WTC11 (cell line): ENCODE results near the gene TIMELESS. TPM values are rescaled to one million over a fixed set of nuclear protein-coding genes. Genes with fewer than 3 reads are reported as not detected.

Source experiments
- ATAC-seq: fragments of 200-7000 bp; cut with Tn5 transposase; 2 replicates; pipeline ENCODE4 v1.10.0; 2021; ENCODE audit warnings: mild to moderate bottlenecking, moderate library complexity
- CTCF ChIA-PET: fragments of 300-600 bp; sonication (Branson Sonifier 250); formaldehyde crosslinking; loops from one replicate; lab custom pipeline; 2021; ENCODE audit warnings: antibody characterized with exemption; lab: Charles Lee
- POLR2A ChIA-PET: fragments of 350-600 bp; sonication (Branson Sonifier 250); formaldehyde crosslinking; loops from one replicate; lab custom pipeline; 2021; ENCODE audit warnings: antibody characterized with exemption; lab: Charles Lee
- DNase-seq: peaks from one replicate; pipeline ENCODE4 v3.0.0; 2021; ENCODE audit warnings: low spot score
- H3K27ac Mint-ChIP-seq: 2 replicates; pipeline ENCODE4 v1.8.0; 2021; ENCODE audit warnings: mixed read lengths
- H3K27me3 Mint-ChIP-seq: 2 replicates; pipeline ENCODE4 v1.8.0; 2021; ENCODE audit warnings: low read depth, mild to moderate bottlenecking, moderate library complexity, mixed read lengths
- H3K36me3 Mint-ChIP-seq: 2 replicates; pipeline ENCODE4 v1.8.0; 2021; ENCODE audit warnings: mixed read lengths
- H3K4me1 Mint-ChIP-seq: 2 replicates; pipeline ENCODE4 v1.8.0; 2022; ENCODE audit warnings: mixed read lengths
- H3K4me3 Mint-ChIP-seq: 2 replicates; pipeline ENCODE4 v1.8.0; 2021; ENCODE audit warnings: mild to moderate bottlenecking, moderate library complexity, mixed read lengths
- H3K9me3 Mint-ChIP-seq: 2 replicates; pipeline ENCODE4 v1.8.0; 2021; ENCODE audit warnings: mixed read lengths
- AFF4 ChIP-seq: sonication (generic); formaldehyde crosslinking; IDR thresholded peaks from 2 replicates; pipeline ENCODE4 v1.8.1; 2023; ENCODE audit warnings: mild to moderate bottlenecking, missing genetic modification reagents, borderline replicate concordance
- CREB1 ChIP-seq: sonication (generic); formaldehyde crosslinking; IDR thresholded peaks from 2 replicates; pipeline ENCODE4 v1.8.0; 2023; ENCODE audit warnings: mild to moderate bottlenecking, missing genetic modification reagents
- E2F4 ChIP-seq: sonication (generic); formaldehyde crosslinking; IDR thresholded peaks from 2 replicates; pipeline ENCODE4 v1.8.1; 2022; ENCODE audit warnings: low read depth, mild to moderate bottlenecking, moderate library complexity, missing genetic modification reagents, borderline replicate concordance
- ELF4 ChIP-seq: sonication (generic); formaldehyde crosslinking; IDR thresholded peaks from 2 replicates; pipeline ENCODE4 v1.8.1; 2022; ENCODE audit warnings: low read depth, mild to moderate bottlenecking, moderate library complexity, missing genetic modification reagents
- FOXP1 ChIP-seq: sonication (generic); formaldehyde crosslinking; IDR thresholded peaks from 2 replicates; pipeline ENCODE4 v1.8.0; 2022; ENCODE audit warnings: missing genetic modification reagents, mild to moderate bottlenecking, moderate library complexity, borderline replicate concordance
- FOXP4 ChIP-seq: sonication (generic); formaldehyde crosslinking; IDR thresholded peaks from 2 replicates; pipeline ENCODE4 v1.8.0; 2022; ENCODE audit warnings: mild to moderate bottlenecking, missing genetic modification reagents
- HMGXB4 ChIP-seq: sonication (generic); formaldehyde crosslinking; IDR thresholded peaks from 2 replicates; pipeline ENCODE4 v1.8.1; 2023; ENCODE audit warnings: mild to moderate bottlenecking, moderate library complexity, missing genetic modification reagents
- IRF1 ChIP-seq: sonication (generic); formaldehyde crosslinking; IDR thresholded peaks from 2 replicates; pipeline ENCODE4 v1.8.0; 2023; ENCODE audit warnings: missing genetic modification reagents
- IRF2 ChIP-seq: sonication (generic); formaldehyde crosslinking; IDR thresholded peaks from 2 replicates; pipeline ENCODE4 v1.8.0; 2022; ENCODE audit warnings: low read depth, missing genetic modification reagents, borderline replicate concordance
- MYBL2 ChIP-seq: sonication (generic); formaldehyde crosslinking; IDR thresholded peaks from 2 replicates; pipeline ENCODE4 v1.8.1; 2023; ENCODE audit warnings: mild to moderate bottlenecking, moderate library complexity, missing genetic modification reagents
- NR1H2 ChIP-seq: sonication (generic); formaldehyde crosslinking; IDR thresholded peaks from 2 replicates; pipeline ENCODE4 v1.9.0; 2021; ENCODE audit warnings: mild to moderate bottlenecking, moderate library complexity, missing genetic modification reagents
- NR3C1 ChIP-seq: sonication (generic); formaldehyde crosslinking; conservative IDR thresholded peaks from 2 replicates; pipeline ENCODE4 v1.8.1; 2023; ENCODE audit warnings: low read depth, mild to moderate bottlenecking, missing genetic modification reagents
- OVOL2 ChIP-seq: fragments of 250-450 bp; sonication (Bioruptor Pico); IDR thresholded peaks from 2 replicates; pipeline ENCODE4 v1.9.0; 2021; ENCODE audit warnings: mild to moderate bottlenecking, borderline replicate concordance
- SMAD4 ChIP-seq: sonication (generic); formaldehyde crosslinking; IDR thresholded peaks from 2 replicates; pipeline ENCODE4 v1.8.0; 2022; ENCODE audit warnings: mild to moderate bottlenecking, missing genetic modification reagents
- SOX15 ChIP-seq: fragments of 250-450 bp; sonication (Bioruptor Pico); IDR thresholded peaks from 2 replicates; pipeline ENCODE4 v1.9.0; 2021; ENCODE audit warnings: mild to moderate bottlenecking
- SP1 ChIP-seq: sonication (generic); formaldehyde crosslinking; conservative IDR thresholded peaks from 2 replicates; pipeline ENCODE4 v1.8.1; 2022; ENCODE audit warnings: missing genetic modification reagents
- TEAD1 ChIP-seq: sonication (generic); formaldehyde crosslinking; IDR thresholded peaks from 2 replicates; pipeline ENCODE4 v1.8.0; 2022; ENCODE audit warnings: mild to moderate bottlenecking, missing genetic modification reagents
- ZBTB21 ChIP-seq: sonication (generic); formaldehyde crosslinking; IDR thresholded peaks from 2 replicates; pipeline ENCODE4 v1.8.1; 2023; ENCODE audit warnings: mild to moderate bottlenecking, missing genetic modification reagents, borderline replicate concordance
- ZNF232 ChIP-seq: sonication (generic); formaldehyde crosslinking; IDR thresholded peaks from 2 replicates; pipeline ENCODE4 v1.8.0; 2022; ENCODE audit warnings: mild to moderate bottlenecking, missing genetic modification reagents
- ZNF317 ChIP-seq: sonication (generic); formaldehyde crosslinking; IDR thresholded peaks from 2 replicates; pipeline ENCODE4 v1.8.1; 2023; ENCODE audit warnings: low read depth, mild to moderate bottlenecking, moderate library complexity, missing genetic modification reagents, borderline replicate concordance
- ZNF671 ChIP-seq: fragments of 250-450 bp; sonication (Bioruptor Pico); IDR thresholded peaks from 2 replicates; pipeline ENCODE4 v1.8.0; 2021; ENCODE audit warnings: mild to moderate bottlenecking
- total RNA-seq: library from RNA; stranded (reverse); gene quantifications from 3 replicates; pipeline ENCODE4 v1.2.3, GENCODE V29; 2021

Gene TIMELESS
- total RNA-seq, 1 experiment from 2014 or later, result 60.9 TPM

GRCh38 chr12:56392331-56392730 lies 56.9 kb downstream of the TIMELESS start (continued):
- TF ChIP-seq ZNF232 (CRISPR knock-in tag), result no peak
- TF ChIP-seq SOX15, result no peak
- no peak for TF ChIP-seq IRF2
- no peak for TF ChIP-seq NR3C1 (CRISPR knock-in tag)
- no peak for TF ChIP-seq ELF4 (CRISPR knock-in tag)

- Mint-ChIP-seq H3K4me3 (no peak overlapping the region), H3K4me1 (peaks cover 13% of the 10 kb centered on the region), H3K27me3 (peaks cover 2% of the 10 kb centered on the region; the same call in 1 of the 2 replicates), H3K36me3 (peaks cover 3% of the 10 kb centered on the region; the same call in 1 of the 2 replicates), H3K9me3 (peaks cover 7% of the 10 kb centered on the region), H3K27ac (no peak overlapping the region)
- ChIA-PET POLR2A (interaction anchor here (0.6 kb wide), 1 partner anchor 854 kb away, joined by 3 read pairs; no protein-coding TSS in a partner anchor), CTCF (interaction anchor here (0.6 to 1.3 kb wide), 2 partner anchors 34 to 45 kb away, joined by 4 read pairs; no protein-coding TSS in a partner anchor)
- TF ChIP-seq IRF1 (CRISPR knock-in tag), result no peak
- no peak for TF ChIP-seq FOXP1
- no peak for TF ChIP-seq SMAD4
- no peak for TF ChIP-seq HMGXB4
- TF ChIP-seq ZNF317 (CRISPR knock-in tag), result no peak
- no peak for TF ChIP-seq FOXP4 (CRISPR knock-in tag)
- no peak for TF ChIP-seq ZNF671
- TF ChIP-seq MYBL2 (CRISPR knock-in tag), result no peak
- no peak for TF ChIP-seq ZBTB21
- TF ChIP-seq NR1H2 (CRISPR knock-in tag), result no peak
- no peak for TF ChIP-seq NR3C1 (CRISPR knock-in tag)
- TF ChIP-seq AFF4 (CRISPR knock-in tag), result no peak
- TF ChIP-seq CREB1 (CRISPR knock-in tag), result no peak
- no peak for TF ChIP-seq SP1 (CRISPR knock-in tag)
- no peak for TF ChIP-seq E2F4
- TF ChIP-seq TEAD1, result no peak
- TF ChIP-seq OVOL2 (CRISPR knock-in tag), result no peak
- ATAC-seq (no peak), DNase-seq (no peak)
Observed at GRCh38 chr12:56391721-56392120, 57.5 kb downstream of the TIMELESS start.
